ENCODE measurements around the gene ICAM4. TPM values are rescaled to one million over a fixed set of nuclear protein-coding genes. Genes with fewer than 3 reads are reported as not detected.

The ICAM4 gene
- total and polyA plus RNA-seq, 2 of the 13 experiments (the other 11 are each of a cell fraction or from before 2014, with no cell fraction given): 2.9 to 4.0 TPM

GRCh38 chr19:10243606-10244005 lies 43.1 kb upstream of the ICAM4 start (continued):
- TF ChIP-seq ZNF687 (CRISPR knock-in tag; IDR thresholded peaks at IDR 0.05): peak; percentile 15; the same call in 1 of the 2 replicates
- TF ChIP-seq MAFK (conservative IDR thresholded peaks at IDR 0.05 in 1 of 2, IDR thresholded peaks at IDR 0.05 in 1 of 2; ENCODE audit: low read length in 2 of 2): no peak
- TF ChIP-seq PCBP2 (optimal IDR thresholded peaks at IDR 0.05; ENCODE audit: low read depth, low read length, poor library complexity, severe bottlenecking): no peak
- TF ChIP-seq HOXA3 (CRISPR knock-in tag; IDR thresholded peaks at IDR 0.05): peak; percentile 12; the same call in 1 of the 2 replicates
- no peak for TF ChIP-seq HNRNPLL (IDR thresholded peaks at IDR 0.05; ENCODE audit: low read depth, low read length, poor library complexity, severe bottlenecking)
- peak; percentile 32; the same call in 1 of the 2 replicates for TF ChIP-seq PAXIP1 (CRISPR knock-in tag; conservative IDR thresholded peaks at IDR 0.05)
- no peak for TF ChIP-seq ZNF234 (CRISPR knock-in tag; conservative IDR thresholded peaks at IDR 0.05)
- no peak for TF ChIP-seq ZNF121 (CRISPR knock-in tag; IDR thresholded peaks at IDR 0.05)
- no peak for TF ChIP-seq FOSL1 (CRISPR knock-in tag; IDR thresholded peaks at IDR 0.05; ENCODE audit: borderline replicate concordance)
- no peak for TF ChIP-seq TBX3 (IDR thresholded peaks at IDR 0.05; ENCODE audit: borderline replicate concordance)
- TF ChIP-seq NR2F2 (IDR thresholded peaks at IDR 0.05; ENCODE audit: borderline replicate concordance, low read depth): peak; percentile 47; the same call in 1 of the 2 replicates
- no peak for TF ChIP-seq PATZ1 (CRISPR knock-in tag; IDR thresholded peaks at IDR 0.05)
- peak; percentile 57 for TF ChIP-seq SALL1 (CRISPR knock-in tag; IDR thresholded peaks at IDR 0.05)
- TF ChIP-seq ELK4 (CRISPR knock-in tag; IDR thresholded peaks at IDR 0.05; ENCODE audit: borderline replicate concordance): no peak
